ACC112 (cell line): ENCODE measurements around the gene OPN4.

Experiments used
- H2AFZ ChIP-seq: fragments of 200-600 bp; sonication (generic); one replicate; pipeline ENCODE4 v1.6.0; 2017; ENCODE audit warnings: antibody characterized with exemption, low read length; ENCODE audit not compliant: unreplicated experiment
- H3K27ac ChIP-seq: fragments of 200-600 bp; sonication (generic); 2 replicates; pipeline ENCODE4 v1.5.1; 2014; ENCODE audit warnings: low read depth, mild to moderate bottlenecking, antibody characterized with exemption, low read length, moderate library complexity
- H3K27me3 ChIP-seq: fragments of 200-600 bp; sonication (generic); 2 replicates; pipeline ENCODE4 v1.6.1; 2014; ENCODE audit warnings: mild to moderate bottlenecking, antibody characterized with exemption, low read length, moderate library complexity, mixed read lengths; ENCODE audit not compliant: insufficient read depth
- H3K36me3 ChIP-seq: fragments of 200-600 bp; sonication (generic); 2 replicates; pipeline ENCODE4 v1.6.1; 2016; ENCODE audit warnings: mild to moderate bottlenecking, antibody characterized with exemption, low read length, moderate library complexity, mixed read lengths; ENCODE audit not compliant: insufficient read depth
- H3K4me1 ChIP-seq: fragments of 200-600 bp; sonication (generic); one replicate; pipeline ENCODE4 v1.6.1; 2016; ENCODE audit warnings: low read length, mixed read lengths; ENCODE audit not compliant: insufficient read depth, unreplicated experiment, control insufficient read depth
- H3K4me3 ChIP-seq: fragments of 200-600 bp; sonication (generic); 2 replicates; pipeline ENCODE4 v1.5.1; 2014; ENCODE audit warnings: mild to moderate bottlenecking, low read depth, low read length
- H3K79me2 ChIP-seq: fragments of 200-600 bp; sonication (generic); one replicate; pipeline ENCODE4 v1.6.0; 2016; ENCODE audit warnings: low read length; ENCODE audit not compliant: control insufficient read depth, unreplicated experiment, insufficient read depth

OPN4 gene

DNA sequence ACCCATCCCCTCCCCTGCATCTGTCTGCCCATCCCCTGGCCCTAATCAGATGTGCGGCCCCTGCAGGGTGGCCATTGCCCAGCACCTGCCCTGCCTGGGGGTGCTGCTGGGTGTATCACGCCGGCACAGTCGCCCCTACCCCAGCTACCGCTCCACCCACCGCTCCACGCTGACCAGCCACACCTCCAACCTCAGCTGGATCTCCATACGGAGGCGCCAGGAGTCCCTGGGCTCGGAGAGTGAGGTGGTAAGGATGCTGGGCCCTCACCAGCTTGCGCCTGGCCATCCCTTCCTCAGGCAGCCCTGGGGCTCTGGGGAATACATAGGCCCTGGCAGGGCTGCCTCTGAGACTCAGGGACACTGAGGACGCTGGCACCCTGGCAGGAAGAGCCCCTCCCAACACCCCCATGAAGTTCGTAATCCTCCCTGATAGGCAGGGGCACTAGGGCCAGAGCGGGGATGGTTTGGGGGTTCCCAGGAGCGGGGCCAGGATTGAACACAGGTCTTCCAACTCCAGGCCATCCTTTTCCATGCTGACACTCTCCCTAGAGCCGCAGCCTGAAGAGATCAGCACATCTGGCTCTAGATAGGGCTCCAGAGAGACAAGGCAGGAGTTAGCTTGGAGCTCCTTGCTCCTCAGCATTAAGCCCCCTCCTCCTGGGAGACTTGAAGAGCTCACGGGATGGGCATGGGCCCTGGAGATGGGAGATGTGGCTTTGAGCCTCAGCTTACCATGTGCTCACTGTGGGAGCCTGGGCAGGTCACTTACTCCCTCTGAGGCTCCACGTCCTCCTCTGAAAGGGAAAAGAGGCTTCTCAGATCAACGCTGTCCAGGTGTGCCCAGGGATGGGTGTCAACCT lies 8.1 kb downstream of the OPN4 start:
- H3K79me2 ChIP-seq = no peaks in the 10 kb centered on the region
- H3K4me3 ChIP-seq = no peak overlapping the region
- H3K27me3 ChIP-seq = no peaks in the 10 kb centered on the region
- H3K27ac ChIP-seq = no peak overlapping the region
- H3K36me3 ChIP-seq = no peaks in the 10 kb centered on the region
- no peak overlapping the region for H2AFZ ChIP-seq
- peaks cover 4% of the 10 kb centered on the region for H3K4me1 ChIP-seq

DNA sequence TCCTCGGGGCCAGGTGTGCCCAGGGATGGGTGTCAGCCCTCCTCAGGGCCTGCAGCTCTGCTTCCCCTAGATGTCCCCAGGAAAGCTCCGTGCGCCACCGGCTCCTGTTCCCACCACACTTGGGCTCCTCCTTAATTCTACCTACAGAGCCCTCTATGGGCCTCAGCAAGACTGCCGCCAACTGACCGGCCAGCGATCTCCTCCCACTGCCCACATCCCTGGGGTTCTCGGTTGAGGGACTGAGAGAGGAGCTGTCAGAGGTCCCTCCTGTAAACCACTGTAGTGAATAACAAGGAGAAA lies 8.6 kb downstream of the OPN4 start:
- peaks cover 5% of the 10 kb centered on the region for H3K4me1 ChIP-seq
- no peak overlapping the region for H2AFZ ChIP-seq
- no peaks in the 10 kb centered on the region for H3K36me3 ChIP-seq
- H3K27me3 ChIP-seq = no peaks in the 10 kb centered on the region
- no peak overlapping the region for H3K27ac ChIP-seq
- no peaks in the 10 kb centered on the region for H3K79me2 ChIP-seq
- no peak overlapping the region for H3K4me3 ChIP-seq

DNA sequence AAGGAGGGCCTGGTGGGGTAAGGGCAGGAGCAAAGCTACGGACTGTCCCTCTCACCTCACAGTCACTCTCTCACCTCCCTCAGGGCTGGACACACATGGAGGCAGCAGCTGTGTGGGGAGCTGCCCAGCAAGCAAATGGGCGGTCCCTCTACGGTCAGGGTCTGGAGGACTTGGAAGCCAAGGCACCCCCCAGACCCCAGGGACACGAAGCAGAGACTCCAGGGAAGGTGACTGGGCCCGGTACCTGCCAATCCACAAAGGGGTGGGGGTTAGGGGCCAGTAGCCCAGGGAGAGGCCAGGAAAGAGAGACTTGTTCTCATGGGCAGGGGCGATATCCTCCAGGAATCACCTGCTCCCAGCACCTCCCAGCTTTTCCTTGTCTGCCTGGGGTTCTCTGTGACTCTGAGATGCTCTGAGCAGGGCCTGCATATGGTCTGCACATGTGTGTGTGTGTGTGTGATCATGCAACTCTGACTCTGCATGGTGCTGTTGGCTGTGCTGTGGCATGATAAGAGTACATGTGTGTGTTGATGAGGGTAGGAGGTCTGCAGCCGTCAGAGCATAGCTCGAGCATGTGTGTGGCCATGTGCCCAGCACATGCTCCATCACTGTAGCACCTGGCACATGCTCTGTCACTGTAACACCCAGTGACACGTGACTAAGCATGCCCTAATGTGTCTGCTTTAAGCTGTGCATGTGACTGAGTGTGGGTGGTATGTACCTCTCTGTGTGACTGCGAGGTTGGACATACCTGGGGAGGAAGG lies 9.4 kb downstream of the OPN4 start:
- Histone ChIP-seq H3K27me3 (no peaks in the 10 kb centered on the region), H3K36me3 (no peaks in the 10 kb centered on the region), H2AFZ (no peak overlapping the region), H3K4me3 (no peak overlapping the region), H3K79me2 (no peaks in the 10 kb centered on the region), H3K27ac (no peak overlapping the region), H3K4me1 (peaks cover 13% of the 10 kb centered on the region)

DNA sequence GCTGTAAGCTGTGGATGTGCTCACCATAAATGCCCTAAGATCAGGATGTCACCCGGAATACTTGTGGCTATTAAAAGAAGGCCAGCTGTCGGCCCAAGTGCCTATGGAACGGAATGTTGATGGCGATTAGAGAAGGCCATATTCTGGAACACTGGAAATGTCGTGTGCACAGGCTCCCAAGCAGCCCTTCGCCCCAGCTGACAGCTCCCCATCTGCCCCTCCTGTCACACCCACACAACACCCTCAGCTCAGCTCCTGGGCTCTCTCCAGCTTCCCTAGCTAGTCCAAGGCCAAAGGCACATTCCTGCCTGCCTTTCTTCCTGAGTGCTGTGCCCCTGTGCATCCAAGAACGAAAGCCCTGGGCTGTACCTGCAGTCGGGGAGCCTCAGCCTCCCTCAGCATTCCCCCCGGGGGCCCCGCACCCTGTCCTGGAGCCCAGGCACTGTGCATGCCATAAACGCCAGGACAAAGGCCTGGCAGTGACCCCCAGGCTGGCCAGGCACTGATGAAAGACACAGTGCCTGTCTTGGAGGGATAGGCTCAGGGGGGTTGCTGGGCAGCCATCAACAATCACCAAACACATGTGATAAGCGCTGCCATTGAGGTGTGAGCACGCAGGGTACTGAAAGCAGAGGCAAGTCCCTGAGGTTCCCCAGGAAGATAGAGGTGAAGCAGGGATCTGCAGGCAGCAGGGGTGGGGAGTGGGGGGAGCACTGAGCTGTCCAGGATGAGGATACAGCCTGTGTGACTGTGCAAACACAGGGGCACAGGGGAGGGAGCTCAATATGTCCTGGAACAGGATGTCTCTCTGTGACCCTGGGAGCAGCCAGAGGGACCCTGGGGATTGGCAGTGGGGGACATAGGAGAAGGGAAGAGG lies 10.2 kb downstream of the OPN4 start:
- Histone ChIP-seq H3K27ac (no peak overlapping the region), H3K79me2 (no peaks in the 10 kb centered on the region), H3K36me3 (no peaks in the 10 kb centered on the region), H3K27me3 (no peaks in the 10 kb centered on the region), H3K4me3 (no peak overlapping the region), H3K4me1 (peaks cover 16% of the 10 kb centered on the region), H2AFZ (no peak overlapping the region)

DNA sequence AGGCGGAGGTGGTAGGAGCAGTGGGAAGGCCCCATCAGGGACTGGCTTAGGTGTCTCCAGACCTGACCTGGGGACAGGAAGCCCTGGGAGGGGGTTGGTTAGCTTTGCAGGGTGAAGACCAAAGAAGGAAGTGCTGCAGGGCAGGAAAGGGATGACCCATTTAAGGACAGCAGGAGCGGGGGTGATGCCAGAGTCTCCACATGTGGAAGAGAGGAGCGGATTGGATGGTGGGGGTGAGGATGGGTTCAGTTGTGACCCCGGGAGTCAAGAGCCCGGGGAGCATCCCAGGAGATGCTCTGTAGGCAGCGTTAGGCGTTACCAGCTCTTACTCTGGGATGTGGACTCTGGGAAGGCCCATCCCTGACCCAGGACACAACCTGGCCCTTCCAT lies 10.9 kb downstream of the OPN4 start:
- no peaks in the 10 kb centered on the region for H3K27me3 ChIP-seq
- no peak overlapping the region for H2AFZ ChIP-seq
- no peak overlapping the region for H3K4me3 ChIP-seq
- H3K27ac ChIP-seq = no peak overlapping the region
- H3K4me1 ChIP-seq = peaks cover 16% of the 10 kb centered on the region
- H3K36me3 ChIP-seq = no peaks in the 10 kb centered on the region
- H3K79me2 ChIP-seq = no peaks in the 10 kb centered on the region

DNA sequence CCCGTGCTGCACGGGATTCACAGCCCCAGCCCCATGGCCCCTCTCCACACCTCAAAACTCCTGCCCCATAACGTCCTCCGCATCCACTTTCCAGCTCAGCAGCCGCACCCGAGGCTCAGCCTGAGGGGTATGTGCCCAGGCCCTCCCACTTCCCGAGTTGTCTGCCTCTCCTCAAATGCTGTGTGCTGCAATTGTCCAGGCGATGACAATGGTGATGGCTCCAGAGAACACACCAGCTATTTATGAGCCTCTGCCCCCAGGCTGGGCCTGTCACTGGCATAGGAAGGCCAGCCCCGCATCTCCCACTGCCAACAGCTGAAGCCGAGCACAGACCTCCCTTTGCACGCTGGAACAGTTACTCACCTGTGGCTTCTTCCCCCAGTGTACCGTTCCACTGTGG lies 11.5 kb downstream of the OPN4 start:
- no peak overlapping the region for H2AFZ ChIP-seq
- H3K36me3 ChIP-seq = no peaks in the 10 kb centered on the region
- no peaks in the 10 kb centered on the region for H3K27me3 ChIP-seq
- no peak overlapping the region for H3K4me3 ChIP-seq
- H3K79me2 ChIP-seq = no peaks in the 10 kb centered on the region
- no peak overlapping the region for H3K27ac ChIP-seq
- peaks cover 16% of the 10 kb centered on the region for H3K4me1 ChIP-seq

DNA sequence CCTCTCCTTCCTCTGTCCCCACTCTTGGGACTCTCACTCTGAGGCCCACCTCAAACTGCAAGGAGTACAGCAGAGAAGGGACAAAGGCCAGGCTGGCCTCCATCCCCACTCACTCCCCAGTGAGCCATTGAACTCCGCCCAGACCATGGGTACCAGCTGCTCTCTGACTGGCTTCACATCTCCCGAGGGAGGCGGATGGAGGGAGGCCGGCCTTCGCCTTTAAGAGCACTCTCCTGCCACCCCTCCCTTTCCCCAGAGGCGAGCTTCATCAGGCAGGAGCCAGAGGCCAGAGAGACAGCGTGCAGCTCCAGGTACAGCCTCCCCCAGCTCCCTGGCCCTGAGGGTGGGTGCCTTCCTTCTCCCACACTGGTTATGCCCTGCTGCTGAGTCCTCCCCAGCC lies 12.2 kb downstream of the OPN4 start:
- Histone ChIP-seq H3K27ac (no peak overlapping the region), H2AFZ (no peak overlapping the region), H3K79me2 (no peaks in the 10 kb centered on the region), H3K36me3 (no peaks in the 10 kb centered on the region), H3K4me3 (no peak overlapping the region), H3K27me3 (no peaks in the 10 kb centered on the region), H3K4me1 (peaks cover 16% of the 10 kb centered on the region)

DNA sequence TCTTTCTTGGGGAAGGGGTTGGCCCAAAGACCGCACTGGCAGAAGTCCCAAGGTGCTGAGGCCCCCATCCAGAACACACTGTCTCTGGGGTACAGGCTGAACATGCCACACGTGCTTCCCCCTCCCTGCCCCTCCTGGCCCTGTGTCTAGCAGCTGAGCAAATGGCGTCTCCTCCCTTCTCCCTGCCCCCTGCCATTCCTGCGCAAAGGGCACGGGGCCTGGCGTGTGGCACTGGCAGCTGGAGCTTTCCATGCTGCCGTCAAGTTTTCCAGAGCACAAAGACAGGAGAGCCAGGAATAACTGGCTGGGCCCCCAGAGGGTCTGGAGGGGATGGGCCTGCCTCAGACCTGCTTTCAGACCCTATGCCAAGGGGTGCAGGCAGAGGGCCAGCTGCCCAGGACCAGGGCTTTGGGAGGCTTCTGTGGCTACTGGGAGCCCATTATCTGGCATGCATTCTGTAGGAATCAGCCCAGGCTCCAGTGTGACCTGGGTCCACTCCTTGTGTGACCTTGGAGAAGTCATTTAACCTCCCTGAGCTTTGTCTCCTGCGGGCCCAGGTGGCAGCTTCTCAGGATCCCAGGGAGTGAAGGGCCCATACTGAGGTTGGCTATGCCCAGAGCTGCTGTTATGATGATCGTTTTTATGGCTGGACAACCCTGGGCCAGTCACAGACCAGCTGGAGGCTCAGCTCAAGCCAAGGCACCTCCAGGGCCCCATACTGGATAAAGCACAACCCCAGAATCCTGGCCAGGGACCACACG lies 13.3 kb downstream of the OPN4 start:
- H3K27ac ChIP-seq = no peak overlapping the region
- no peak overlapping the region for H3K4me3 ChIP-seq

DNA sequence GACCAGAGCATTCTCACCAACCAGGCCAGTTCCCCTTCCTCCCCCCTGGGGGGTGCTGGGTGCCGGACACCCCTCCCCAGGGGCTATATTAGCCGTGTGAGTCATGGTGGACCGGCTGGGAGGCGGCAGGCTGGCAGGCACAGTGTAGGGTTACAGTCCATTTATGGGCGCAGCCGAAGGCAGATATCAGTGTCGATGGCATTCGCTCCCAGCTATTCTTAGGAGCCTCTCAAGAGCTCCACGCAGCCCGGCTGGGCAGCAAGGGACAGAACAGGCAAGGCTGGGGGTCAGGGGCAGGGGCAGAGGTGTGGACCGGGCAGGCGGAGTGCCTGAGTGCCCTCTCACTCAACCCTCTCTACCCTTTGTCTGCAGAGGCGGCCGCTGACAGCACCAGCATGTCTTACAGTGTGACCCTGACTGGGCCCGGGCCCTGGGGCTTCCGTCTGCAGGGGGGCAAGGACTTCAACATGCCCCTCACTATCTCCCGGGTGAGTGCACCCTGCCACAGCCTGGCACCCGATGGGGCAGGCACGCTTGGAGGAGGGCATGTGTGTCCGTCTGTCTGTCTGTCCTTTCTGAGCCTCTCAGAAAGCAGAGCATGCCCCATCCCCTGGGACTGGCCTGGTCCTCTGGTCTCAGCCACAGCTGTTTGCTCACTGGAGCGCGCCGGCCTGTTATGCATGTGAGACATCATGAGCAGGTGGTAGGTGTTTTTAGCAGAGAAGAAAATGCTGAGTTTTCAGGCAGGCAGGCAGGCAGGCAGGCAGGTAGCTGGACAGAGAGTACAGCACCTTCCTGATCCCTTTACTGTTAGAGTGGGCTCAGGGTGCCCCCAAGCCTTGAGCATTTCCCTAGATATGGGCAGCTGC lies 14.2 kb downstream of the OPN4 start, which contains the start of gene LDB3:
Gene LDB3 (plus strand): TSS at position 215 of the 869 bp plus-strand sequence. CDS start 181 bp downstream, at position 396.
- no peak within 1 kb of the TSS for H3K27ac ChIP-seq
- no peak within 1 kb of the TSS for H2AFZ ChIP-seq
- no peak within 1 kb of the TSS for H3K4me3 ChIP-seq
- peaks cover 16% of the 10 kb centered on the region for H3K4me1 ChIP-seq
- no peaks in the 10 kb centered on the region for H3K36me3 ChIP-seq
- H3K79me2 ChIP-seq = no peaks in the 10 kb centered on the region
- H3K27me3 ChIP-seq = no peaks in the 10 kb centered on the region

More for the DNA sequence above, 13.3 kb downstream of the OPN4 start:
- H3K27me3 ChIP-seq = no peaks in the 10 kb centered on the region
- H3K36me3 ChIP-seq = no peaks in the 10 kb centered on the region
- no peak overlapping the region for H2AFZ ChIP-seq
- H3K4me1 ChIP-seq = peaks cover 16% of the 10 kb centered on the region
- no peaks in the 10 kb centered on the region for H3K79me2 ChIP-seq
